ENCODE results near the gene CDIP1. TPM values are rescaled to one million over a fixed set of nuclear protein-coding genes. Genes with fewer than 3 reads are reported as not detected.

CDIP1 gene
- total RNA-seq, 3 donors from 2014 or later (not counting 1 experiment from before 2014, with no cell fraction given) = 35.2 to 49.2 (median 37.9) TPM

- ATAC-seq (no peak), DNase-seq (no peak)
- Mint-ChIP-seq H3K27me3 (ENCODE audit: low read depth in 2 of 2) (no peaks in the 10 kb centered on the region), H3K4me1 (peaks cover 25% of the 10 kb centered on the region in 2 donors), H3K36me3 (no peaks in the 10 kb centered on the region), H3K27ac (peak overlapping the region in 1 of 2 donors; percentile 14), H3K9me3 (no peaks in the 10 kb centered on the region), H3K4me3 (no peak overlapping the region)
- peaks cover 26% of the 10 kb centered on the region for H3K4me1 ChIP-seq (ENCODE audit: control insufficient read depth, insufficient read depth, low read length)
- intact Hi-C loops (cut with micrococcal nuclease) = no loop called here
- no peak for TF ChIP-seq CTCF (IDR thresholded peaks at IDR 0.05)
- H3K4me3 ChIP-seq (ENCODE audit: low read length) = no peak overlapping the region
- 98% methylated on average over 7 of the region's 7 CpGs for WGBS (ENCODE audit: insufficient coverage)
- peaks cover 5% of the 10 kb centered on the region for H3K36me3 ChIP-seq (ENCODE audit: control insufficient read depth, insufficient read depth, low read length)
- H3K27me3 ChIP-seq (ENCODE audit: control insufficient read depth, insufficient read depth, low read length) = no peaks in the 10 kb centered on the region
- no peak overlapping the region for H3K27ac ChIP-seq (ENCODE audit: low read length)
- H3K9me3 ChIP-seq (ENCODE audit: control insufficient read depth, insufficient read depth, low read length) = no peaks in the 10 kb centered on the region
These were observed 17.7 kb downstream of the CDIP1 start for GRCh38 chr16:4520913-4521312.

- Mint-ChIP-seq H3K4me3 (no peak overlapping the region), H3K27me3 (ENCODE audit: low read depth in 2 of 2) (no peaks in the 10 kb centered on the region), H3K27ac (peak overlapping the region in 1 of 2 donors; percentile 58), H3K9me3 (no peaks in the 10 kb centered on the region), H3K36me3 (no peaks in the 10 kb centered on the region), H3K4me1 (peaks cover 32 to 38% of the 10 kb centered on the region in 2 donors)
- Histone ChIP-seq H3K36me3 (ENCODE audit: control insufficient read depth, insufficient read depth, low read length) (peaks cover 5% of the 10 kb centered on the region), H3K9me3 (ENCODE audit: control insufficient read depth, insufficient read depth, low read length) (no peaks in the 10 kb centered on the region), H3K27me3 (ENCODE audit: control insufficient read depth, insufficient read depth, low read length) (no peaks in the 10 kb centered on the region), H3K4me1 (ENCODE audit: control insufficient read depth, insufficient read depth, low read length) (peaks cover 38% of the 10 kb centered on the region), H3K4me3 (ENCODE audit: low read length) (no peak overlapping the region), H3K27ac (ENCODE audit: low read length) (no peak overlapping the region)
- ATAC-seq (no peak), DNase-seq (no peak)
- TF ChIP-seq CTCF (IDR thresholded peaks at IDR 0.05) = no peak
- intact Hi-C loops (cut with micrococcal nuclease) = no loop called here
- 85% methylated on average over 15 of the region's 15 CpGs for WGBS (ENCODE audit: insufficient coverage)
These were observed 19.1 kb downstream of the CDIP1 start for GRCh38 chr16:4519274-4520058.

GRCh38 chr16:4517812-4518680 is 20.5 kb downstream of the CDIP1 start:
- ATAC-seq = no peak
- TF ChIP-seq CTCF (IDR thresholded peaks at IDR 0.05) = no peak
- Mint-ChIP-seq H3K4me1 (peaks cover 34 to 40% of the 10 kb centered on the region in 2 donors), H3K27ac (peak overlapping the region; percentile 73 to 93), H3K4me3 (peak overlapping the region; percentile 45), H3K27me3 (ENCODE audit: low read depth in 2 of 2) (no peaks in the 10 kb centered on the region), H3K36me3 (no peaks in the 10 kb centered on the region), H3K9me3 (no peaks in the 10 kb centered on the region)
- Histone ChIP-seq H3K9me3 (ENCODE audit: control insufficient read depth, insufficient read depth, low read length) (no peaks in the 10 kb centered on the region), H3K36me3 (ENCODE audit: control insufficient read depth, insufficient read depth, low read length) (peaks cover 12% of the 10 kb centered on the region), H3K27ac (ENCODE audit: low read length) (no peak overlapping the region), H3K27me3 (ENCODE audit: control insufficient read depth, insufficient read depth, low read length) (no peaks in the 10 kb centered on the region), H3K4me1 (ENCODE audit: control insufficient read depth, insufficient read depth, low read length) (peaks cover 52% of the 10 kb centered on the region), H3K4me3 (ENCODE audit: low read length) (no peak overlapping the region)
- 86% methylated on average over 11 of the region's 12 CpGs for WGBS (ENCODE audit: insufficient coverage)
- peak in 1 of 2 donors; percentile 25 for DNase-seq
- intact Hi-C loops (cut with micrococcal nuclease) = no loop called here
